SK-N-SH (cell line): Measurements from ENCODE around the gene CASQ1. TPM values are rescaled to one million over a fixed set of nuclear protein-coding genes. Genes with fewer than 3 reads are reported as not detected.

Experiments
- CTCF ChIA-PET: fragments of 300-600, 350-600 bp; formaldehyde crosslinking; extraction: SDS; loops from one replicate; lab custom pipeline; 2021; lab: Yijun Ruan, JAX
- POLR2A ChIA-PET: fragments of 350-600 bp; sonication (Branson Sonifier 250); formaldehyde crosslinking; extraction: SDS; loops from one replicate; lab custom pipeline; 2020; ENCODE audit warnings: antibody characterized with exemption, inconsistent platforms; lab: Yijun Ruan, JAX
- DNase-seq: peaks from one replicate; pipeline ENCODE4 v3.0.0; 2012
- H2AFZ ChIP-seq: fragments of 200-600 bp; sonication (generic); 2 replicates; pipeline ENCODE4 v1.8.1; 2016; ENCODE audit warnings: antibody characterized with exemption, mild to moderate bottlenecking, low read depth
- H3F3A ChIP-seq: fragments of 200-600 bp; sonication (generic); replicated peaks from 2 replicates; pipeline ENCODE3; 2016; ENCODE audit warnings: antibody characterized with exemption, mild to moderate bottlenecking; ENCODE audit not compliant: insufficient read depth
- H3K27ac ChIP-seq, 2 experiments: fragments of 200-500 bp in 1 of 2; fragments of 200-600 bp in 1 of 2; sonication (Bioruptor generic) in 1 of 2; sonication (generic), shearing (Covaris generic) in 1 of 2; 2 replicates each; pipeline versions ENCODE4 v1.5.1 to v1.6.1; 2014 to 2016; ENCODE audit warnings: low read depth in 2 of 2, inconsistent platforms in 1 of 2, low read length in 1 of 2, mild to moderate bottlenecking in 1 of 2, mixed read lengths in 1 of 2
- H3K27me3 ChIP-seq: fragments of 200-600 bp; sonication (generic), shearing (Covaris generic); 2 replicates; pipeline ENCODE4 v1.6.1; 2016; ENCODE audit warnings: mixed run types; ENCODE audit not compliant: insufficient read depth
- H3K36me3 ChIP-seq, 2 experiments: fragments of 200-500 bp in 1 of 2; fragments of 200-600 bp in 1 of 2; sonication (Bioruptor generic) in 1 of 2; sonication (generic) in 1 of 2; replicated peaks in 1 of 2; 2 replicates each; pipeline versions ENCODE3 to v1.5.1; 2014 to 2016; ENCODE audit warnings: low read length in 1 of 2, mild to moderate bottlenecking in 1 of 2; ENCODE audit not compliant: insufficient read depth in 2 of 2, control insufficient read depth in 1 of 2
- H3K4me1 ChIP-seq, 2 experiments: fragments of 200-500 bp in 1 of 2; fragments of 200-600 bp in 1 of 2; sonication (Bioruptor generic) in 1 of 2; sonication (generic), shearing (Covaris generic) in 1 of 2; 2 replicates each; pipeline versions ENCODE4 v1.5.1 to v1.6.1; 2014 to 2016; ENCODE audit warnings: low read depth in 1 of 2, low read length in 1 of 2, mixed run types in 1 of 2; ENCODE audit not compliant: insufficient read depth in 2 of 2, control insufficient read depth in 1 of 2
- H3K4me2 ChIP-seq: fragments of 200-600 bp; sonication (generic), shearing (Covaris generic); 2 replicates; pipeline ENCODE4 v1.6.1; 2017; ENCODE audit warnings: mixed run types
- H3K4me3 ChIP-seq, 2 experiments: fragments of 200-500 bp in 1 of 2; fragments of 200-600 bp in 1 of 2; sonication (Bioruptor generic) in 1 of 2; sonication (generic), shearing (Covaris generic) in 1 of 2; 2 replicates each; pipeline versions ENCODE4 v1.5.1 to v1.8.1; 2014 to 2016; ENCODE audit warnings: low read depth in 2 of 2, inconsistent platforms in 1 of 2, low read length in 1 of 2, mild to moderate bottlenecking in 1 of 2, mixed read lengths in 1 of 2, moderate library complexity in 1 of 2
- H3K79me2 ChIP-seq: fragments of 200-600 bp; sonication (generic); 2 replicates; pipeline ENCODE4 v1.8.1; 2017; ENCODE audit warnings: mild to moderate bottlenecking; ENCODE audit not compliant: insufficient read depth
- H3K9ac ChIP-seq: fragments of 200-600 bp; sonication (generic); 2 replicates; pipeline ENCODE4 v1.6.1; 2017; ENCODE audit warnings: mixed run types
- H3K9me2 ChIP-seq: fragments of 200-600 bp; sonication (generic); 2 replicates; pipeline ENCODE4 v1.6.1; 2017; ENCODE audit warnings: mixed run types
- H3K9me3 ChIP-seq: fragments of 200-600 bp; sonication (generic); 2 replicates; pipeline ENCODE4 v1.6.1; 2017; ENCODE audit warnings: mixed run types, mild to moderate bottlenecking, moderate library complexity
- H4K20me1 ChIP-seq: fragments of 200-600 bp; sonication (generic); 2 replicates; pipeline ENCODE4 v1.6.1; 2017; ENCODE audit warnings: mild to moderate bottlenecking, mixed run types; ENCODE audit not compliant: insufficient read depth
- CHD2 ChIP-seq: fragments of 150-350 bp; IDR thresholded peaks from 2 replicates; pipeline ENCODE4 v1.6.1; 2018; ENCODE audit warnings: low read length; ENCODE audit not compliant: partially characterized antibody
- EZH2phosphoT487 ChIP-seq: fragments of 200-600 bp; sonication (generic); IDR thresholded peaks from 2 replicates; pipeline ENCODE4 v1.6.1; 2017; ENCODE audit warnings: low read depth, mixed run types, mild to moderate bottlenecking, antibody characterized with exemption, moderate library complexity, borderline replicate concordance
- GABPA ChIP-seq: IDR thresholded peaks from 2 replicates; pipeline ENCODE4 v1.4.0; 2012; ENCODE audit warnings: low read depth, mild to moderate bottlenecking
- GATA2 ChIP-seq: sonication (generic); formaldehyde crosslinking; IDR thresholded peaks from 2 replicates; pipeline ENCODE4 v1.5.0; 2020; ENCODE audit warnings: mild to moderate bottlenecking, missing genetic modification reagents
- MXI1 ChIP-seq: IDR thresholded peaks from 2 replicates; pipeline ENCODE4 v1.6.1; 2012; ENCODE audit warnings: mild to moderate bottlenecking, low read depth, low read length, improper control_type of control experiment
- NRF1 ChIP-seq: IDR thresholded peaks from 2 replicates; pipeline ENCODE4 v1.6.1; 2012; ENCODE audit warnings: low read depth, mild to moderate bottlenecking, low read length
- RCOR1 ChIP-seq: fragments of 150-350 bp; IDR thresholded peaks from 2 replicates; pipeline ENCODE4 v1.6.1; 2017; ENCODE audit warnings: antibody characterized with exemption, low read length
- RXRA ChIP-seq: IDR thresholded peaks from 2 replicates; pipeline ENCODE4 v1.4.0; 2012; ENCODE audit warnings: low read depth, mild to moderate bottlenecking, borderline replicate concordance
- SIN3A ChIP-seq: IDR thresholded peaks from 2 replicates; pipeline ENCODE4 v1.6.1; 2012; ENCODE audit warnings: low read depth, mild to moderate bottlenecking, low read length, moderate library complexity, borderline replicate concordance
- SMC3 ChIP-seq: IDR thresholded peaks from 2 replicates; pipeline ENCODE4 v1.6.1; 2012; ENCODE audit warnings: low read depth, low read length, improper control_type of control experiment
- TAF1 ChIP-seq: IDR thresholded peaks from 2 replicates; pipeline ENCODE4 v1.6.1; 2012; ENCODE audit warnings: low read depth, mild to moderate bottlenecking, low read length, moderate library complexity, borderline replicate concordance
- TEAD4 ChIP-seq: IDR thresholded peaks from 2 replicates; pipeline ENCODE4 v1.4.0; 2012; ENCODE audit warnings: mild to moderate bottlenecking, borderline replicate concordance; ENCODE audit not compliant: insufficient read depth
- YY1 ChIP-seq: IDR thresholded peaks from 2 replicates; pipeline ENCODE4 v1.4.0; 2012; ENCODE audit warnings: low read depth, mild to moderate bottlenecking
- WGBS: methylation state at CpG from one replicate; pipeline ENCODE4 v1.1.6; 2017; ENCODE audit warnings: low lambda C conversion rate; 5-methylcytosine and 5-hydroxymethylcytosine counted together
- polyA plus RNA-seq, 3 experiments: library from polyadenylated mRNA; depleted of rRNA; stranded (reverse); fragments of >200 nt; gene quantifications; 2 replicates each; pipeline ENCODE4 v1.2.3, GENCODE V29; 2012
- TF ChIP-seq, protein P1 (sequence below): IDR thresholded peaks from 2 replicates; pipeline ENCODE4 v1.4.0; 2012; ENCODE audit warnings: low read depth, borderline replicate concordance
- TF ChIP-seq, protein P2 (sequence below): IDR thresholded peaks from 2 replicates; pipeline ENCODE4; 2012
- TF ChIP-seq, protein P3 (sequence below): fragments of 150-350 bp; IDR thresholded peaks from 2 replicates; pipeline ENCODE4 v1.6.1; 2017; ENCODE audit warnings: antibody characterized with exemption, low read length, low read depth, borderline replicate concordance
- TF ChIP-seq, protein P4 (sequence below): fragments of 200-600 bp; sonication (generic); IDR thresholded peaks from 2 replicates; pipeline ENCODE4 v1.6.1; 2017; ENCODE audit warnings: antibody characterized with exemption, mild to moderate bottlenecking, moderate library complexity

CASQ1 gene
- polyA plus RNA-seq, 1 of the 3 experiments (the other 2 are of a cell fraction): 0.08 TPM

DNA sequence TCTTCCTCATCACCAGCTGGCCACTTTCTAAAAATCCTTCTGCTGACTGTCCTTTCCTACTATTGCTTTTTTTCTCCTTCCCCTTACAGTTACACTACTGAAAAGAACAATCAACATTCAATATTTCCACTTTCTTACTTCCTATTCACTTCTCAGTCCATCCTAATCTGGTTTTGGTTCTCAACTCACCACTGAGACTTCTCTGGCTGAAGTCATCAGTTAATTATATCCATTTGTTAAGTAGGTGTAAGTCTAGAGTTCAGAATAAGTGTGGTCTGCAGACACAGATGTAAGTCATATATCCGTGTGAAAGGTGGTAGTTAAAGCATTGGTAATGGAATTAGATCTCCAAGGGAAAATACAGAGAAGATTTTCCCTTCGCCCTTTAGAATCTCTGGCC, 36.2 kb downstream of the CASQ1 start:
- peaks cover 52 to 90% of the 10 kb centered on the region in 2 experiments for H3K36me3 ChIP-seq

DNA sequence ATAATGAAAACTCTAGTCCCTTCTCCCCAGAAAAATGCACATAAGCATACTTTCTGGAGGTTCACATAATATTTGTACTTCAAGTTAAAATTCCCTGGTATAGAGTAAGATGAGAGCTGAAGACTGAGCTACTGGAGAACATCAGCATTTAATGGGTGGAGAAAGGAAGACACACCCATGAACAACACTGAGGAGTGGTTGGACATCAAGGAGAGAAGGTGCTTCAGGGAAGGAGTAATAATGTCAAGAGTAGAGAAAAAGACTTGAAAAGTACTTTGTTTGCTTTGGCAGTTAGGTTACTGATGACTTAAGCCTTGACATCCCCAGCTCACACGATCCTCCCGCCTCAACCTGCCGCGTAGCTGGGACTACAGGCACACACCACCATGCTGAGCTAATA, 36.7 kb downstream of the CASQ1 start:
- no peak overlapping the region for H3K9ac ChIP-seq
- TF ChIP-seq GABPA (no peak), NRF1 (no peak), SIN3A (no peak), GATA2 (CRISPR knock-in tag) (no peak), RXRA (no peak), MXI1 (no peak)
- TF ChIP-seq, protein P1, sequence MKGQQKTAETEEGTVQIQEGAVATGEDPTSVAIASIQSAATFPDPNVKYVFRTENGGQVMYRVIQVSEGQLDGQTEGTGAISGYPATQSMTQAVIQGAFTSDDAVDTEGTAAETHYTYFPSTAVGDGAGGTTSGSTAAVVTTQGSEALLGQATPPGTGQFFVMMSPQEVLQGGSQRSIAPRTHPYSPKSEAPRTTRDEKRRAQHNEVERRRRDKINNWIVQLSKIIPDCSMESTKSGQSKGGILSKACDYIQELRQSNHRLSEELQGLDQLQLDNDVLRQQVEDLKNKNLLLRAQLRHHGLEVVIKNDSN: no peak
- TF ChIP-seq, protein P2, sequence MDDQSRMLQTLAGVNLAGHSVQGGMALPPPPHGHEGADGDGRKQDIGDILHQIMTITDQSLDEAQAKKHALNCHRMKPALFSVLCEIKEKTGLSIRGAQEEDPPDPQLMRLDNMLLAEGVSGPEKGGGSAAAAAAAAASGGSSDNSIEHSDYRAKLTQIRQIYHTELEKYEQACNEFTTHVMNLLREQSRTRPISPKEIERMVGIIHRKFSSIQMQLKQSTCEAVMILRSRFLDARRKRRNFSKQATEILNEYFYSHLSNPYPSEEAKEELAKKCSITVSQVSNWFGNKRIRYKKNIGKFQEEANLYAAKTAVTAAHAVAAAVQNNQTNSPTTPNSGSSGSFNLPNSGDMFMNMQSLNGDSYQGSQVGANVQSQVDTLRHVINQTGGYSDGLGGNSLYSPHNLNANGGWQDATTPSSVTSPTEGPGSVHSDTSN: no peak
- H2AFZ ChIP-seq: no peak overlapping the region
- no peaks in the 10 kb centered on the region for H4K20me1 ChIP-seq
- H3K4me1 ChIP-seq: no peaks in the 10 kb centered on the region
- no peaks in the 10 kb centered on the region for H3K9me2 ChIP-seq
- no peaks in the 10 kb centered on the region for H3F3A ChIP-seq
- ChIA-PET CTCF (interaction anchor here (0.8 to 4.8 kb wide), 4 partner anchors 15 to 126 kb away, joined by 3 to 29 read pairs (median 18); no protein-coding TSS in a partner anchor), POLR2A (no interaction called here)
- peaks cover 52 to 85% of the 10 kb centered on the region in 2 experiments for H3K36me3 ChIP-seq
- H3K27ac ChIP-seq: no peak overlapping the region
- no peaks in the 10 kb centered on the region for H3K27me3 ChIP-seq
- 98% methylated on average over 4 of the region's 4 CpGs for WGBS
- H3K4me2 ChIP-seq: no peak overlapping the region
- no peaks in the 10 kb centered on the region for H3K9me3 ChIP-seq
- DNase-seq: no peak
- no peaks in the 10 kb centered on the region for H3K79me2 ChIP-seq
- H3K4me3 ChIP-seq: no peak overlapping the region

More for the DNA sequence above, 36.2 kb downstream of the CASQ1 start:
- Histone ChIP-seq H3K9me2 (no peaks in the 10 kb centered on the region), H3K27me3 (no peaks in the 10 kb centered on the region), H3K79me2 (no peaks in the 10 kb centered on the region), H3K9ac (no peak overlapping the region), H2AFZ (no peak overlapping the region), H4K20me1 (no peaks in the 10 kb centered on the region), H3K9me3 (no peaks in the 10 kb centered on the region), H3K4me3 (no peak overlapping the region), H3K4me1 (no peaks in the 10 kb centered on the region), H3K27ac (no peak overlapping the region), H3K4me2 (no peak overlapping the region), H3F3A (peaks cover 3% of the 10 kb centered on the region)
- TF ChIP-seq, protein P2: no peak
- TF ChIP-seq RCOR1: no peak
- TF ChIP-seq CHD2: no peak
- no peak for TF ChIP-seq EZH2phosphoT487
- TF ChIP-seq YY1: no peak
- TF ChIP-seq SMC3: no peak
- TF ChIP-seq, protein P3, sequence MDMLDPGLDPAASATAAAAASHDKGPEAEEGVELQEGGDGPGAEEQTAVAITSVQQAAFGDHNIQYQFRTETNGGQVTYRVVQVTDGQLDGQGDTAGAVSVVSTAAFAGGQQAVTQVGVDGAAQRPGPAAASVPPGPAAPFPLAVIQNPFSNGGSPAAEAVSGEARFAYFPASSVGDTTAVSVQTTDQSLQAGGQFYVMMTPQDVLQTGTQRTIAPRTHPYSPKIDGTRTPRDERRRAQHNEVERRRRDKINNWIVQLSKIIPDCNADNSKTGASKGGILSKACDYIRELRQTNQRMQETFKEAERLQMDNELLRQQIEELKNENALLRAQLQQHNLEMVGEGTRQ: no peak
- TF ChIP-seq, protein P4, sequence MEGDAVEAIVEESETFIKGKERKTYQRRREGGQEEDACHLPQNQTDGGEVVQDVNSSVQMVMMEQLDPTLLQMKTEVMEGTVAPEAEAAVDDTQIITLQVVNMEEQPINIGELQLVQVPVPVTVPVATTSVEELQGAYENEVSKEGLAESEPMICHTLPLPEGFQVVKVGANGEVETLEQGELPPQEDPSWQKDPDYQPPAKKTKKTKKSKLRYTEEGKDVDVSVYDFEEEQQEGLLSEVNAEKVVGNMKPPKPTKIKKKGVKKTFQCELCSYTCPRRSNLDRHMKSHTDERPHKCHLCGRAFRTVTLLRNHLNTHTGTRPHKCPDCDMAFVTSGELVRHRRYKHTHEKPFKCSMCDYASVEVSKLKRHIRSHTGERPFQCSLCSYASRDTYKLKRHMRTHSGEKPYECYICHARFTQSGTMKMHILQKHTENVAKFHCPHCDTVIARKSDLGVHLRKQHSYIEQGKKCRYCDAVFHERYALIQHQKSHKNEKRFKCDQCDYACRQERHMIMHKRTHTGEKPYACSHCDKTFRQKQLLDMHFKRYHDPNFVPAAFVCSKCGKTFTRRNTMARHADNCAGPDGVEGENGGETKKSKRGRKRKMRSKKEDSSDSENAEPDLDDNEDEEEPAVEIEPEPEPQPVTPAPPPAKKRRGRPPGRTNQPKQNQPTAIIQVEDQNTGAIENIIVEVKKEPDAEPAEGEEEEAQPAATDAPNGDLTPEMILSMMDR: no peak
- TF ChIP-seq TAF1: no peak
- no peak for TF ChIP-seq TEAD4
- ChIA-PET POLR2A (no interaction called here), CTCF (interaction anchor here (0.8 to 4.8 kb wide), 4 partner anchors 16 to 62 kb away, joined by 3 to 29 read pairs (median 14); no protein-coding TSS in a partner anchor)
- 92% methylated on average over 2 of the region's 2 CpGs for WGBS
- DNase-seq: no peak
